ENCODE results near the gene NME7.

GRCh38 chr1:169234780-169235179, 132.8 kb downstream of the NME7 start:
- TF ChIP-seq, protein P1, sequence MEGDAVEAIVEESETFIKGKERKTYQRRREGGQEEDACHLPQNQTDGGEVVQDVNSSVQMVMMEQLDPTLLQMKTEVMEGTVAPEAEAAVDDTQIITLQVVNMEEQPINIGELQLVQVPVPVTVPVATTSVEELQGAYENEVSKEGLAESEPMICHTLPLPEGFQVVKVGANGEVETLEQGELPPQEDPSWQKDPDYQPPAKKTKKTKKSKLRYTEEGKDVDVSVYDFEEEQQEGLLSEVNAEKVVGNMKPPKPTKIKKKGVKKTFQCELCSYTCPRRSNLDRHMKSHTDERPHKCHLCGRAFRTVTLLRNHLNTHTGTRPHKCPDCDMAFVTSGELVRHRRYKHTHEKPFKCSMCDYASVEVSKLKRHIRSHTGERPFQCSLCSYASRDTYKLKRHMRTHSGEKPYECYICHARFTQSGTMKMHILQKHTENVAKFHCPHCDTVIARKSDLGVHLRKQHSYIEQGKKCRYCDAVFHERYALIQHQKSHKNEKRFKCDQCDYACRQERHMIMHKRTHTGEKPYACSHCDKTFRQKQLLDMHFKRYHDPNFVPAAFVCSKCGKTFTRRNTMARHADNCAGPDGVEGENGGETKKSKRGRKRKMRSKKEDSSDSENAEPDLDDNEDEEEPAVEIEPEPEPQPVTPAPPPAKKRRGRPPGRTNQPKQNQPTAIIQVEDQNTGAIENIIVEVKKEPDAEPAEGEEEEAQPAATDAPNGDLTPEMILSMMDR (conservative IDR thresholded peaks at IDR 0.05; ENCODE audit: low read depth in 2 of 2), result no peak
- TF ChIP-seq CREB1 (CRISPR knock-in tag; IDR thresholded peaks at IDR 0.05; ENCODE audit: low read depth) (no peak), EZH2 (IDR thresholded peaks at IDR 0.05; ENCODE audit: low read depth, unreplicated experiment) (no peak), JUNB (IDR thresholded peaks at IDR 0.05; ENCODE audit: unreplicated experiment) (no peak), POLR2AphosphoS5 (IDR thresholded peaks at IDR 0.05; ENCODE audit: low read depth) (no peak), REST (IDR thresholded peaks at IDR 0.05; ENCODE audit: unreplicated experiment) (no peak), STAT1 (IDR thresholded peaks at IDR 0.05; ENCODE audit: unreplicated experiment) (no peak), EZH2phosphoT487 (IDR thresholded peaks at IDR 0.05; ENCODE audit: unreplicated experiment) (no peak), ETS1 (IDR thresholded peaks at IDR 0.05) (no peak), ZNF114 (CRISPR knock-in tag; IDR thresholded peaks at IDR 0.05) (no peak), ZNF462 (CRISPR knock-in tag; IDR thresholded peaks at IDR 0.05) (no peak), NANOG (IDR thresholded peaks at IDR 0.05; ENCODE audit: borderline replicate concordance) (no peak)
